T-helper 2 cell treated with Interferon-gamma antibody and Interleukin-4, amounts not matched to agents 100 ng/mL and 5 ng/mL, for 36 hours (primary cell): Measurements from ENCODE around the gene ZSWIM8. TPM values are rescaled to one million over a fixed set of nuclear protein-coding genes. Genes with fewer than 3 reads are reported as not detected.
"Not testable (repeated sequence)": the region's sequence is repeated elsewhere in the genome, so short reads cannot be mapped to it uniquely, and the experiment has no call there.

Experiments used
- intact Hi-C: fragments of 100-400 bp; cut with micrococcal nuclease; formaldehyde crosslinking; loops from one replicate; pipeline ENCODE4 v1.15.1; 2023
- total RNA-seq: library from RNA; stranded (reverse); gene quantifications from 2 replicates; pipeline ENCODE4 v1.2.3, GENCODE V29; 2022

ZSWIM8 gene
- total RNA-seq, 1 donor from 2014 or later = 60.6 TPM

DNA sequence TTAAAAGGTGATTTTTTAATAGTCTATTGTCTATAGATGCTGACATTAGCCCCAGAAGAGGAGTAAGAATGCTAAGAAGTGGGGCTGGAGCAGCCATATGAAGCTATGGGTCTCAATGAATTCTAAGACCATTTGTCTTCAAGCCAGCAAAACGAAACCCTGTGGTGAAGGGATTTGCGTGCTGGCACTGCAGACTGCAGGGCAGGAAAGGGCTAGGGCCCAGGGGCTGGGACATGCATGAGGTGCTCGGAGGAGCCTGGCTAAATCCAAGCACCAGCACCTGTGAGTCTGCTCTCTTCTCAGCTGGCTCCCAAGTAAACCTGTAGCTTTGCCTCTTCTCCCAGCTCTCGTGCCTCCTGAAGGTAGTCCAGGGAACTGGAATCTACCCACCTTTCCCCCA is 27.3 kb downstream of the ZSWIM8 start:
- intact Hi-C loops = loop anchor here (5.0 kb wide), 2 partner anchors 40 to 315 kb away; partner anchors contain the start of gene PPP3CB

- intact Hi-C loops = loop anchor here (5.0 kb wide), 2 partner anchors 41 to 316 kb away; partner anchors contain the start of gene PPP3CB
Measured at GRCh38 chr10:73813333-73813732, 27.9 kb downstream of the ZSWIM8 start.

- intact Hi-C loops = loop anchor here (5.0 kb wide), 2 partner anchors 42 to 317 kb away; partner anchors contain the start of gene PPP3CB
Measured at GRCh38 chr10:73814276-73814895, 29.0 kb downstream of the ZSWIM8 start.

DNA sequence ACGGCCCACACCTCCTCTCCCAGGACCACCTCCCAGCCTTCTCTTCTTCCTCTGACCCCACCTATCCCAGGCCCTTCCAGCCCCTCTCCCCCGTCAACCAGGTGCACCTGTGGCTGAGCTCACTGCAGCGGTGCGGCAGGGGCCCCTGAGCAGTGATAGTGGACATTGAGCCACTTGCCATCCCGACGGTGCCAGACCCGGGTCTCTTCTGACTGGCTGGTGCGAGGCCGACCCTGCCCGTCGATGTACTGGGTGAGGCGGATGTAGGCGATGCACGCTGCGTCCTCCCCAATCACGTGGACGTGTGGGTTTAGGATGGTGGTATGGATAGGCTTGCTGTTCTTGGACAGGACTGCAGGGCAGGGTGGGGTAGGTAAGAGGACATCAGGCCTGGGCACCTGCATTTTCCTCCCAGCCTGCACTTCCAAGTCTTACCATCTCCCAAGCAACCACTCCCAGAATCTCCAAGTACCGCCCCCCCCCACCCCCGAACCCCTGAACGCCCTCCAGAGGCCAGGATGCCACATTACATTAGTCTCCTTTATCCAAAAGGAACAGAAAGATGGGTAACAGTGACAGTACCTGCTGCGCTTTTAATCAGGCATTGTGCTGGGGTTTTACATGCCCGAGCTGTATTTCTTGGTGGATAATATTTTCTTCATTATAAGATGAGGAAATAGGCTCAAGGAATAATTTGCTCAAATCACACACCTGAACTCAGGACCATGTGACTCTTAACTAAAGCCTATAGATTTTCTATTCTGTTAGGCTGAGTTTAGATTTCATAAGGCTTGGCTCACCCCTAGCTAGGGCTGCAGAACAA is 29.7 kb downstream of the ZSWIM8 start:
- intact Hi-C loops = loop anchor here (5.0 kb wide), 2 partner anchors 43 to 318 kb away; partner anchors contain the start of gene PPP3CB

- intact Hi-C loops = no loop called here
Measured at GRCh38 chr10:73815719-73816030, 30.3 kb downstream of the ZSWIM8 start.

DNA sequence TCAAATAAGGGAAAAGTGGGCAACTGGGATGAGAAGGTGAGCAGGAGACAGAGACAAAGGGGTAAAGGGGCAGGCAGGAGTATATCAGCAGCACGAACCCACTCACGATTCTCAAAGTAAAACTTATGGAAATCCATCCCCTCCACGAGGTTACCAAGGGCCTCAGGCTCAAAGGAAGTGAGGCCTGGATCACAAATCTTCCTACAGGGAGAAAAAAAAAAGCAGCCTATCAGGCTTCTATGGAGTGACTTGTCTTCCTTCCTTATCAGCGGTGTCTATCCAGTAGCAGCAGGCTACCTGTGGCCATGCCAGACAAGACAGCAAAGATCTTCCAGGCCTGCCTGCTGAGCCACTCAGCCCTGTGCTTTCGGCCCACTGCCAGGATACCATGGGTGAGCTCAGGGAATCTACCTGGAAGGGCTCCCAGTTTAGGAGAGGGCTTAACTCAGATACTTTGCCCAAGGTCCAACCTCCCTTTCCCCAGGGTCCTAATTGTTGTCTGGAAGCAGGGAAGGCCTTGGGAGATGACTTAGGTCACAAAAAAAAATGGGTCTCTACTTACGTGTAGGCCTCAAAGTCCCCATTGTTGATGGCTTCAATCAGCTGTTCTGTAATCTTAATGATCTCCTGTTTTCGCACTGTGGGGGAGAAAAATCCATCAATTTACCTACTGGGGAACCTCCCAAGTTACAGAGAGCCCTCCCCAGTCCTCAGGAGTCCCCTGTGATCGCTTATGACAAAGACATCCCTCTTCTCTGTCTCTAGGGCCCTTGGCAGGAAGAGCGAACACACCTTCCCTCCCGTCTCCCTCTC is 31.7 kb downstream of the ZSWIM8 start:
- intact Hi-C loops = no loop called here

- intact Hi-C loops = no loop called here
Measured at GRCh38 chr10:73817826-73818225, 32.4 kb downstream of the ZSWIM8 start.

DNA sequence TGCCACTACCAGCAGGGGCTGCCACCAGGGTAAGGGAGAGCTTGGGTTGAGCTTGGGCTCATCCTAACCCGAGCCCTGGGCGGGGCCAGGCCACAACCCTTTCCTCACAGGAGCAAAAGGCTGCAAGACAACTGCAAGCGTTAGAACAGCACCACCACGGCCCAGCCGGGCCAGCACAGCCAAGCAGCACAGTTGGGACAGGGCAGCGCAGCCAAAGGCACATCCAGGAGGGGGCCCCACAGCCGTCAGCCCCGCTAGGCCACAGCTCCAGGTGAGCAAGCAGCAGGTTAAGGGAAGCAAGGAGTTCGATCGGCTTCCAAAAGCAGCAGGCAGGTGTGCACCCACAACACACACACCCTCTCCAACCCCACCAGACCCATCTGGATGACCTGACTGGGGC is 33.0 kb downstream of the ZSWIM8 start:
- intact Hi-C loops = no loop called here

GRCh38 chr10:73819081-73819480 is 33.7 kb downstream of the ZSWIM8 start:
- intact Hi-C loops = no loop called here

DNA sequence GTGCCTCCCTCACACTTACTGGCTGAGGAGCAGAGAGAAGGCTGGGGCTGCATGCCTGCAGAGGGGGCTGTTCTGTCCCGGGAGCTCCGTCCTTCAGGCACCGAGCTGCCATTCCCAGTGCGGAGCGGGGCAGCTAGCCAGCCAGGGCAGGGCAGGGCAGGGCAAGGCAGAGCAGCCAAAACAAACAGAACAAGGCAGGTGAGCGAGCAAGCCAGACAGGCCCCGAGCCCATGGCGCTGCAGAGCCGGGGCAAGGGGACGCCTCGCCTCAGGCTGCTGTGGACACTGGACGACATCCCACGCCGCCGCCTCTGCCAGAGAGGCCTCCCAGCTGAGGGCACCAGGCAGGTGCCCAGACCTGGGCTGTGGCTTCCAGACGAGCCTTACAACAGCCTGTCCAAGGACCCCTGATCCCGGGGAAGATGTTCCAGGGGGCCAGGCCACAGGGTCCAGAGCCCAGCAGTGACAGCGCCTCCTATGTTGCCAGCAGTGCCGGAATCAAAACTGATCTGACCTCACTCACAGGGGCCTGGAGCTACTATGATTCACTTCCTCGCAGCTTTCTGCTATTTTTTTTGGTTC is 34.2 kb downstream of the ZSWIM8 start:
- intact Hi-C loops = no loop called here

- intact Hi-C loops = no loop called here
Measured at GRCh38 chr10:73823391-73823790, 38.0 kb downstream of the ZSWIM8 start.

- intact Hi-C loops = no loop called here
Measured at GRCh38 chr10:73824146-73824725, 38.8 kb downstream of the ZSWIM8 start.

DNA sequence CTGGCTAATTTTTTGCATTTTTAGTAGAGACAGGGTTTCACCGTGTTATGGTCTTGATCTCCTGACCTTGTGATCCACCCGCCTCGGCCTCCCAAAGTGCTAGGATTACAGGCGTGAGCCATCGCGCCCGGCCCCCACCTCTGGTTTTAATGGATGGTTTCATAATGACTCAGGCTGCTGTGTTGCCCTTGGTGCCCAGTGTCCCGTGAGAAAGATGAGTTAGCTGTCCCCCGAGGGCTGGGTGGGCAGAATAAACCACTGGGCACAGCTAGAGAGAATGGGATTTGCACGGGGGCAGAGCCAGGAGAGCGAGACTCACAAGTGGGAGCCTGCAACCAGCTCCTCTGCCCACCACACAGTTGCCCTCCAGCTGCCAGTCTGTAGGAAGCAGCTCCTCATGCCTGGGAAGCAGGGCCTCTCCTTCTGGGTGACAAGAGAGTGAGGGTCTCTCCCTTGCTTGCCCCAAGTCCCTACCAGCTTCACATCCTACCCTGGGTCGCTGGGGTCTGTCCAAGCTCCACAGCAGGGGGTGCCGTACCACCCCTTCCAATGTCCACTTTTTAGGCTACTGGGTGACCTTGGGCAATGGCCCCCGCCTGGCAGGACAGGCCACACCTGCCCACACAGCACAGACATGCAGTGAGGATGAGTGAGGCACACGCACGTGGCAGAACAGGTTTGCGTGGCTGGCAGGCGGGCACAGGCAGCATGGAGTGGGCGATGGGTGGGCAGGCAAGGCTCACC is 42.1 kb downstream of the ZSWIM8 start:
- intact Hi-C loops = no loop called here

DNA sequence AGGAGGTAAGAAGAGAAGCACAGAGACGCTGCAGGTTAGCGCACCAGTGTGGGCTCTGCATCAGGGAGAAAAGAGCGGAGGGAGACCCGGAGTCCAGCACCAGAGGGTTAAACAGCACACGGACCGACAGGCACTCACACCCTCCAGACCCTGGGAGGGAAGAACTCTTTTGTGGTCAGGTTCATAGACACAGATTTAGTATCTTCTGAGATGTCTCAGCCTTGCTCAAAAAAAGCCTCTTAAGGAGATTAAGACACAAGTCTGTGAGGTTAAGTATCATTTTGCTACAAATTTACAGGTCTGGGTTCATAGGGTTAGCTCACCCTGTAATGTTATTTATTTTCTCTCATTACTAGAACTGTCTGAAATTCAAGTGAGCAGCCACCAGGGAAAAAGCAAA is 42.8 kb downstream of the ZSWIM8 start:
- intact Hi-C loops = no loop called here

DNA sequence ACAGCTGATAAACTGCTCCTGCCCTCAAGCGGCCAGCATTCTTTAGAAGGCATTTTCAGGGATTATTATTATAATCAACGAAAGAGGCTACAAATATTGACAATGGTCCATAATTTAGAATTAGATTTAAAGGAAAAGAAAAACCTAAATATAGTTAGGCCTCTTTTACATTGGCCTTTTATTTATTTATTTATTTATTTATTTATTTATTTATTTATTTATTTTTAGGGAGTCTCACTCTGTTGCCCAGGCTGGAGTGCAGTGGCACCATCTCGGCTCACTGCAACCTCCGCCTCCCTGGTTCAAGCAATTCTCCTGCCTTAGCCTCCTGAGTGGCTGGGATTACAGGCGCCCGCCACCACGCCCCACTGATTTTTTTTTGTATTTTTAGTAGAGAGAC is 43.7 kb downstream of the ZSWIM8 start:
- intact Hi-C loops = not testable (repeated sequence)

- intact Hi-C loops = no loop called here
Measured at GRCh38 chr10:73836427-73836980, 51.1 kb downstream of the ZSWIM8 start.

DNA sequence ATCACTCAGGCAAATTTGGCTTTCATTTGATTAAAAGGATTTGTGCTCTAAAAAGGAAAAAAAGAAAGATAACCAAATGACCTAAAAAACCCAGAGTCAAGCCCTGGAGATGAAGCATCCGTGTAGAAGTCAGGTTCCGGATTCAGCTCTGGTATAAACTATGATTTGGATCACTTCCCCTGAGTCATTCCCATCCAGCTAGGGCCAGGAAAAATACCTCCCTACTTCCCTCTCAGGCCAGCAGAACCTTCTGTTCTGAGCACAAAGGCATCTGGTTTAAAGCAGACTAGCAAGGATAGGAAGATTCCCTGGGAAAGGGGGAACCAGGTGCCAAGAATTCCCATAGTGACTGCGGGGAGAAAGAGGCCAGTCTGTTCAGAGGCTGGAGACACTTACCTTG is 51.7 kb downstream of the ZSWIM8 start:
- intact Hi-C loops = no loop called here

- intact Hi-C loops = no loop called here
Measured at GRCh38 chr10:73838008-73838567, 52.7 kb downstream of the ZSWIM8 start.

DNA sequence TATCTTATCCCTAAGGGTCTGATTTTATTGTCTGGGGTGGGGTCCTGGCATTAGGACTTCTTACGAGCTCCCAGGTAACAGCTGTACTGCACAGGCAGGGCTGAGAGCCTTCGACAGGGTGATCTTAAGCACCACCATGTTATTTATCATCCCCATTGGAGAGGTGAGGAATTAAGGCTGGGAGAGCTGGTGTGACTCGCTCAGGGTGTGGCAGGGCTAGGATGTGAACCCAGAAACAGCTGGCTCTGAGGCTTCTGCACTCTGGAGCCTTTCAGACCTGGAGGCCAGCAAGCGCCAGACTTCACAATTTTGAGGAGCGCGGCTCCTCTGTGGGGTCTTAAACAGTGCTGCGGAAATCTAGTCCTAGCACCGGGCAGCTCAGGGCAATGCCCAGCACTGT is 53.4 kb downstream of the ZSWIM8 start:
- intact Hi-C loops = no loop called here
